Stomach (tissue), 9 donors: ENCODE data around the gene CHST11. TPM values are rescaled to one million over a fixed set of nuclear protein-coding genes. Genes with fewer than 3 reads are reported as not detected.

Experiments used
- DNase-seq, 2 donors: peaks; one replicate each; pipeline versions ENCODE4 v3.0.0 to v3.0.0-alpha.2; 2013 to 2019
- H3K27ac ChIP-seq, 5 donors: fragments of 200-600 bp in 4 of 5; sonication (generic) in 4 of 5; one replicate each; pipeline ENCODE4 v1.5.1; 2013 to 2019; ENCODE audit warnings: mild to moderate bottlenecking in 1 of 5, moderate library complexity in 1 of 5
- H3K27me3 ChIP-seq, 3 donors: fragments of 200-600 bp; sonication (generic); one replicate each; pipeline ENCODE4 v1.5.1; 2017 to 2019; ENCODE audit warnings: mixed run types in 1 of 3
- H3K36me3 ChIP-seq, 4 donors: fragments of 200-600 bp; sonication (generic); 1 replicate in 3 of 4; 2 replicates in 1 of 4; pipeline ENCODE4 v1.5.1; 2016 to 2019
- H3K4me1 ChIP-seq, 4 donors: fragments of 200-600 bp; sonication (generic); one replicate each; pipeline ENCODE4 v1.5.1; 2016 to 2019
- H3K4me3 ChIP-seq, 4 donors: fragments of 200-600 bp; sonication (generic) in 3 of 4; one replicate each; pipeline ENCODE4 v1.5.1; 2016 to 2019; ENCODE audit warnings: mild to moderate bottlenecking in 1 of 4
- H3K9me3 ChIP-seq, 4 donors: fragments of 200-600 bp; sonication (generic); one replicate each; pipeline ENCODE4 v1.5.1; 2016 to 2019
- CTCF ChIP-seq, 7 experiments: fragments of 450-650 bp in 4 of 7; fragments of 200-600 bp in 3 of 7; sonication (generic) in 3 of 7; IDR thresholded peaks; one replicate each; pipeline ENCODE4 v1.5.1; 2016 to 2019; ENCODE audit warnings: antibody characterized with exemption in 7 of 7, control low read depth in 2 of 7, mild to moderate bottlenecking in 1 of 7
- EP300 ChIP-seq: sonication (generic); formaldehyde crosslinking; IDR thresholded peaks from one replicate; pipeline ENCODE4 v1.6.1; 2017; ENCODE audit warnings: antibody characterized with exemption
- POLR2A ChIP-seq, 4 donors: fragments of 450-650 bp; IDR thresholded peaks; one replicate each; pipeline ENCODE4 v1.6.1; 2016; ENCODE audit warnings: antibody characterized with exemption in 4 of 4, control low read depth in 2 of 4, mild to moderate bottlenecking in 1 of 4, moderate library complexity in 1 of 4
- POLR2AphosphoS5 ChIP-seq, 3 donors: sonication (generic); formaldehyde crosslinking; IDR thresholded peaks; one replicate each; pipeline ENCODE4 v1.6.1; 2016; ENCODE audit warnings: antibody characterized with exemption in 3 of 3
- WGBS, 5 donors: extraction: QIAGEN DNeasy Blood & Tissue Kit in 3 of 5; methylation state at CpG; one replicate each; pipeline versions ENCODE4 v1.1.5 to v1.1.7; 2013 to 2018; 5-methylcytosine and 5-hydroxymethylcytosine counted together
- intact Hi-C: fragments of 100-400 bp; cut with DNase I; formaldehyde crosslinking; loops from one replicate; pipeline ENCODE4 v1.15.1; 2023; ENCODE audit warnings: low total_unique reads
- polyA plus RNA-seq, 3 donors: library from polyadenylated mRNA; stranded (reverse); fragments of 200-250 nt; gene quantifications; one replicate each; pipeline ENCODE4 v1.2.3, GENCODE V29; 2013
- total RNA-seq, 5 donors: library from RNA; depleted of rRNA; stranded (reverse); fragments of >200 nt; gene quantifications; one replicate each; pipeline versions ENCODE4 v1.1.0 to v1.2.3, GENCODE V29; 2014 to 2016
- donor health status: healthy with polysubstance abuse.
- donor health status: Bipolar disorder and iron deficiency.
- donor health status: healthy.

Gene CHST11
- total and polyA plus RNA-seq, 8 donors, result 2.3 to 192 (median 18.6) TPM

GRCh38 chr12:104462931-104463339, 6.2 kb downstream of the CHST11 start:
- Histone ChIP-seq H3K27ac (peak overlapping the region in 3 of 5 donors; percentile 49 to 74 (median 56)), H3K4me3 (no peak overlapping the region)
- intact Hi-C loops, result no loop called here

GRCh38 chr12:104463368-104463767, 6.6 kb downstream of the CHST11 start:
- WGBS, 5 donors, result 76 to 98% (median 88%) methylated on average over 1 of the region's 1 CpG
- no peak for DNase-seq
- Histone ChIP-seq H3K4me3 (no peak overlapping the region), H3K27me3 (no peaks in the 10 kb centered on the region), H3K4me1 (peaks cover 18 to 81% (median 50%) of the 10 kb centered on the region in 4 donors), H3K36me3 (no peaks in the 10 kb centered on the region), H3K9me3 (no peaks in the 10 kb centered on the region), H3K27ac (peak overlapping the region in 4 of 5 donors; percentile 9 to 74 (median 52))
- TF ChIP-seq EP300 (no peak), POLR2AphosphoS5 (IDR thresholded peaks at IDR 0.05) (no peak), CTCF (IDR thresholded peaks at IDR 0.05) (no peak)
- intact Hi-C loops, result no loop called here

More at GRCh38 chr12:104462931-104463339, 6.2 kb downstream of the CHST11 start:
- no peak for DNase-seq
- H3K4me1 ChIP-seq, result peaks cover 18 to 77% (median 50%) of the 10 kb centered on the region in 4 donors
- H3K36me3 ChIP-seq, result no peaks in the 10 kb centered on the region
- H3K9me3 ChIP-seq, result no peaks in the 10 kb centered on the region
- H3K27me3 ChIP-seq, result no peaks in the 10 kb centered on the region
- no peak for TF ChIP-seq POLR2AphosphoS5 (IDR thresholded peaks at IDR 0.05)
- TF ChIP-seq EP300, result no peak
- no peak for TF ChIP-seq CTCF (IDR thresholded peaks at IDR 0.05)
- 58 to 78% (median 71%) methylated on average over 1 of the region's 1 CpG for WGBS, 5 donors

DNA sequence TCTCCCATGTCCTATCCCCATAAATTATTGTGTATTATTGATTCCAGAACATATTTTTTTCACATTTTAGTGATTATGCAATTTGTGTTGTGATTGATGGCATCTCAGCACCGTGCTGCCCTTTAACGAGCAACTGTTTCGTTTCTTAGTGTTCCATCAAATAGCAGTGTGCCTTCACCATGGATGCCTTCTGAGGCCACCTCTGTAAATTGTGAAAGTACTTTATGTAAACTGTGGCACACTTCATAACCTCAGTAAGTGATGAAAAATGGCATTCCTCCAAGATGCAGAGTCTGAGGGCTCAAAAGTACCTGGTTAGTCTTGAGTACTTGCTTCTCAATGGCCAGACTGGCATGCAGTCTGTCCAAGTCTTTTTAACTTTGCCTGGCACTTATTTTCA, 8.2 kb downstream of the CHST11 start:
- intact Hi-C loops, result no loop called here
- peak overlapping the region in 2 of 5 donors; percentile 39 to 42 for H3K27ac ChIP-seq
- no peaks in the 10 kb centered on the region for H3K36me3 ChIP-seq
- H3K9me3 ChIP-seq, result no peaks in the 10 kb centered on the region
- TF ChIP-seq EP300 (no peak), POLR2A (IDR thresholded peaks at IDR 0.05) (no peak), CTCF (IDR thresholded peaks at IDR 0.05) (no peak), POLR2AphosphoS5 (IDR thresholded peaks at IDR 0.05) (no peak)
- WGBS, 5 donors, result 69 to 88% (median 85%) methylated on average over 3 of the region's 3 CpGs
- no peak overlapping the region for H3K4me3 ChIP-seq
- H3K27me3 ChIP-seq, result no peaks in the 10 kb centered on the region
- DNase-seq, result no peak
- H3K4me1 ChIP-seq, result peaks cover 11 to 81% (median 45%) of the 10 kb centered on the region in 4 donors

GRCh38 chr12:104466709-104467345, 10.1 kb downstream of the CHST11 start:
- H3K4me3 ChIP-seq, result no peak overlapping the region
- no peaks in the 10 kb centered on the region for H3K36me3 ChIP-seq
- peaks cover 4 to 62% (median 35%) of the 10 kb centered on the region in 4 donors for H3K4me1 ChIP-seq
- no peaks in the 10 kb centered on the region for H3K27me3 ChIP-seq
- WGBS, 5 donors, result 65 to 89% (median 79%) methylated on average over 2 of the region's 2 CpGs
- TF ChIP-seq CTCF (IDR thresholded peaks at IDR 0.05), result no peak
- no peak for TF ChIP-seq POLR2A (IDR thresholded peaks at IDR 0.05)
- TF ChIP-seq EP300, result no peak
- TF ChIP-seq POLR2AphosphoS5 (IDR thresholded peaks at IDR 0.05), result no peak
- H3K27ac ChIP-seq, result no peak overlapping the region
- intact Hi-C loops, result no loop called here
- H3K9me3 ChIP-seq, result no peaks in the 10 kb centered on the region
- no peak for DNase-seq
